Measurements from ENCODE around the gene COG7.
A peak's percentile ranks its signal among the peaks of the same experiment; 100 is the strongest.
"Not testable (repeated sequence)": the region's sequence is repeated elsewhere in the genome, so short reads cannot be mapped to it uniquely, and the experiment has no call there.

COG7 gene

DNA sequence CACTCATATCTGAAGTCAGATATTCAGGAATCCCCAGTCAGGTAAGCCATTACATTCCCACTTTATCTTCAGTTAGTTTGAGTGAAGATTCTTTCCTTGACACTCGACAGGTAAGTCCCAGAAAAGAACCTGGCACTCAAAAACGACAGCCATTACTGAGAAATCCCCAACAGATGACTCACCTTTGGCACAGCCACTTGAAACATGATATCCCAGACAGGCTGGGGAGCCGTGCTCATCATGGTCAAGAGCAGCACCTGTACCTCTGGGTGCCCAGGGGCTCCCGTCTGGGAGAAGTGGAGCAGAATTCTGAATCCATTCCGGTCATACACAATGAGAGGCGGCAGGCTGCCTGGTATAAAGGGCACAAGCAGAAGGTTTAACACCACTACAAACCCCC, 16.8 kb upstream of the COG7 start:
- no peak for DNase-seq (ENCODE audit: low read depth in 2 of 2)

DNA sequence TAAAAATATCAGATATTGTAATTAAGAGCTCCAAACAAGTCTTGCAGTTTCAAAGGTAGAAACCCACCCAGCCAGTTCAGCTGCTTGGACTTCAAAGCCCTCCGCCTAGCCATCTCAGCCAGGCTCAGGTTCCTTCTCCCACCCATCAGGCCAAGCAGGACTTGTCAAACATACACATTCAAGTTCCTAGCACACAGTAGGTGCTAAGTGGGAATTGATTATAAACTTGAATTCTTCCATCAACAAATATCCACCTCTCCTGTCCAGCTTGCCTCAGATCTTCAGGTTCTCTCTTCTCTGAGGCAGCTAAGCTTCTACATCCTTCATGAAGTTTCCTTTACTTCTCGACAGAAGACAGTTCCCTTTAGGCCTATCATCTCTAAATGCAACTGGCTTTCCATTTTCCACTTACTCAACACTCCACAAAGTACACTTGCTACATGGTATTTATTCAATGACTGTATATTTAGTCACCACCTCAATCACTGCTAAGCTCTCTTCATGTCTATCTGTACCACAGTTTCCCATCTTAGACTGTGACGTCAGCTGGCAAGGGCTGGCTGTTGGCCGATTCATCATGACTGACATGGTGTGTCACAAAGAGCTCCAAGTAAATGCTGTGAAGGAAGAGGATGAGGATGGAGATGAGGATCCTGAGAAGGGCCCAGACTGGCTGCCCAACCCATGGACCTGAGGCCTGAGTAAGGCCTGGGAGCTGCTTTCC, 13.3 kb upstream of the COG7 start:
- DNase-seq (ENCODE audit: low read depth in 2 of 2), result peak; percentile 13 to 18

DNA sequence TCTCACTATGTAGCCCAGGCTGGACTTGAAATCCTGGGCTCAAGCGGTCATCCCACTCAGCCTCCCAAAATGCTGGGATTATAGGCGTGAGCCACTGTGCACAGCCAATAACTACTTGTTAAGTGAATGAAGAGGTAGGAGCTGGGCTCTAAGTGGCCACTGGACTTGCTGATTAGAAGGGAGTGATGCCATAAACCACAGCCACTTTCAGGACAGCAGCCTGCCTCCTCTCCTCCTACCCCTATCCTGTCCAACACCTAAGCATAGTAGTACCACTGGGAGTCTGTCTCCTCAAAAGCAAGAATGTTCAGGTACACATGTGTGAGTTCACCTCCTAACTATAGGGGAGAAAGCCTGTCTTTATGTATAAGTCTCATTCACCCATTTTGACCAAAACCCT, 12.2 kb upstream of the COG7 start:
- no peak for DNase-seq (ENCODE audit: low read depth in 2 of 2)

DNA sequence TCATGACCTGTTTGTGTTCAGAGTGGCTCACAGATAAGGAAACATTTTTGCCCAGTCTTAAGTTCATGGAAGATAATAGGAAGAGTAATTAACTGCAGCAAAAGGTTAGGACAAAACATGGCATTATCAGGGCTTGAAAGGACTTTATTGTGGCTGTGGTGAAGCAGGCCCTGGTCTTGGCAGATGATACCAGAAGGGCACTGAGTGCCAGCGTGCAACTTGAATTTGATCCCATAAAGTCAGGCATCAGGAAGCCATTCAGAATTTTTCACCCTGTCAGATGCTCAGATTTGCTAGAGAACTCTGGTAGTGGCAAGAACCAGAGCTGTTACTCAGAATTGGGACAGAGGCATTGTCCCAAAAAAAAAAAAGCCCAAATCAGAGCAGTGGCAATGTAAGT, 11.2 kb upstream of the COG7 start:
- no peak for DNase-seq (ENCODE audit: low read depth in 2 of 2)

DNA sequence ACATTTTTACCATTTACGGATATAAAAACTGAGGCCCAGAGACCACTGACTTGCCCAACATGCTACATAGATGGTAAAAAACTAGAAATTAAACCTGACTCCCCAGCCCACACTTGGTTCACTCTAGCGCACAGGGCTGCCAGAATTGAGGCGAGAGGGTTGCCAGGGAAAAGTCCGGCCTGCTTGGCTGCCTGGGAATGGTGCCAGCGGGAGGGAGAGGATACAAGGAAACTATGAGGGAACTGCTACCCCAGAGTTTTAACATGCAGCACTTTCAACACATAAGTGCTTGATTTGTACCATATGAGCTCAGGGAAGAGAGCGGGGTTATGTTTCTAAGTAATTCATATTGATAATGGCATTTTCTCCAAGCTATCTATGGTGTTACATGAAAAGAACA, 10.0 kb upstream of the COG7 start:
- DNase-seq (ENCODE audit: low read depth in 2 of 2), result peak; percentile 61 to 62

DNA sequence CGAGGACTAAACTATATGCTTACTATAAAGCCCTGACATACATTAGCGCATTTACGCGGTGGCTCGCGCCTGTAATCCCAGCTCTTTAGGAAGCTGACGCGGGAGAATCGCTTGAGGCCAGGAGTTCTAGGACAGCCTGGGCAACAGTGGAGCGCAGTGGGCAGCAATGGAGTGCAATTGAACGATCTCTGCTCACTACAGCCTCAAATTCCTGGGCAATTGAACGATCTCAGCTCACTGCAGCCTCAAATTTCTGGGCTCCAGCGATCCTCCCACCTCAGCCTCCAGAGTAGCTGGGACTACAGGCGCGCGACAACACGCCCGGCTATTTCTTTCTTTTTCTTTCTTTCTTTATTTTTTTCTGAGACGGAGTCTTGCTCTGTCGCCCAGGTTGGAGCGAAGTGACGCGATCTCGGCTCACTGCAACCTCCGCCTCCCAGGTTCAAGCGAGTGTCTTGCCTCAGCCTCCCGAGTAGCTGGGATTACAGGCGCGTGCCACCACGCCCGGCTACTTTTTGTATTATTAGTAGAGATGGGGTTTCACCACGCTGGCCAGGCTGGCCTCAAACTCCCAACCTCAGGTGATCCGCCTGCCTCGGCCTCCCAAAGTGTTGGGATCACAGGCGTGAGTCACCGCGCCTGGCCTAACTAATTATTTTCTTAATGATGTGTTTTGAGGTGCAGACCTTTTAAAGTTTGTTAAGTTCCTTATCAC, 506 bp upstream of the COG7 start:
- DNase-seq (ENCODE audit: low read depth in 2 of 2), result no peak

DNA sequence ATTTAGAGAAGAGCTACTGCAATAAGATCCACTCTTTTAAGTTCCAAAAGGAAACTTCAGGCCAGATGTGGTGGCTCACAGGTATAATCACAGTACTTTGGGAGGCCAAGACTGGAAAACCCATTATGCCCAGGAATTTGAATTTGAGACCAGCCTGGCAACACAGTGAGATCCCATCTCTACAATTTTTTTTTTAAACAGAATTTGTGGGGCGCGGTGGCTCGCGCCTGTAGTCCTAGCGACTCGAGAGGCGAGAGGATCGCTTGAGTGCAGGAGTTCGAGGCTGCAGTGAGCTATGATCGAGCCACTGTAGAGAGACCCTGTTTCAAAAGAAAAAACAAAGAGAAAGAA, 793 bp downstream of the COG7 start:
- DNase-seq (ENCODE audit: low read depth in 2 of 2), result no peak

DNA sequence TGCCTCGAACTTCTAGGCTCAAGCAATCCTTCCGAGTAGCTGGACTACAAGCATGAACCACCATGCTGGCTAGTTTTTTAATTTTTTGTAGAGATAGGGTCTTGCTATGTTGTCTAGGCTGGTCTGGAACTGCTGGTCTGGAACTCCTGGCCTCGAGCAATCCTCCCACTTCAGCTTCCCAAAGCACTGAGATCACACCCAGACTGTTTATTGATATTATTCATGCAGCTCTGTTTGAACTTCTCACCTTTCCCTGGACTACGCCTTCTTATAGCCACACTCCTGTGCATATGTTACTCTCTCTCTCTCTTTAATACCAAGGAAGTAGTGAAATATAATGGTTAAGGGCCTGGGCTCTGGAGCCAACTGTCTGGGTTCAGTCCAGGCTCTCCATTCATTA, 4.6 kb downstream of the COG7 start:
- no peak for DNase-seq (ENCODE audit: low read depth in 2 of 2)

DNA sequence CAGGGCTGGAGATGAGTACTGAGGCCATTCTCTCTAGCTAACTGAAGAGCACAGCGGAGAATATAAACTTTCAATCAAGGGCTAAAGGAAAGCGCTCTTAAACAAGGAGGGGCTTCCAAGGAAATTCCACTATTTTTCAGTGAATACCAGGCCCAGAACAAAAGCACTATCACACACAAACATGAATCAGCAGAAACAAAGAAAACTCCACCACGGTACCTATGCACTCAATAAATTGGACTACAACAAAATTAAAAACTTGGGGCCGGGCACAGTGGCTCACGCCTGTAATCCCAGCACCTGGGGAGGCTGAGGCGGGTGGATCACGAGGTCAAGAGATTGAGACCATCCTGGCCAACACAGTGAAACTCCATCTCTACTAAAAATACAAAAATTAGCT, 15.4 kb downstream of the COG7 start:
- not testable (repeated sequence) for DNase-seq (ENCODE audit: low read depth in 2 of 2)

DNA sequence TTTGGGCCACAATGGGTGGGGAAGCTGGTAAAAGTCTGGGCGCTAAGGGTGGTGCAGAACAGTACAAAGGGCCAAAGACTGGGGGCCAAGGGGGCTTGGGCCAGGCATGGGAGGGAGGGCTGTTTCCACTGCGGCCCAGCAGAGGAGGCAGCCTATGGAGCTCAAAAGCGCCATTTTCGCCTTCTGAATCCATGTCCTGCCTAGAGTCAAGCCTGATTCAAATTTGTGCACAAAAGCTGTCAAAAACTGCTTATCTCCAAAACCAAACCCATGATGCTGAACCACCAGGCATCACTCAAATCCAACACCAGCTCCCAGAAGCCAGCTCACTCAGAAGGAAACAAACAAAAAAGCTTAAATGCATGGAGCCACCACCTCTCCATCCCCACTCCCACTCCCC, 16.0 kb downstream of the COG7 start:
- DNase-seq (ENCODE audit: low read depth in 2 of 2), result no peak

DNA sequence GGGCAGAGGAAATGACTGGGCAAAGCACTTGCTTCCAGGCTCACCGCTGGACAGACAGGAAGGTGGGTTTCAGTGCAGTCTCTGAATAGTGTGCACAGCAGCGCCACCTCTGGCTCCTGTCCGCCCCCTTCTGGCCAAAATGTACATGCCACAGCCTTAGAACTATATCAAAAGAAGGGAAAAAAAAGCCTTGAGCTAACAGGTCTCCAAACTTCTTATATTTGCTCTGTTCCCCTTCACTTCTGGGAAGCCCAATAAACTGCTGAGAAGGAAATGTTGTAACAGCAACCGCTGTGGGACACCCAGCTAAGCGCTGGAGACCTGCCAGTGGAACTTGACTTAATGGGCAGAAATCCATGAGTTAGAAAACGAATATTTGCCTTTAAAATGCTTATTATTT, 17.5 kb downstream of the COG7 start:
- DNase-seq (ENCODE audit: low read depth in 2 of 2), result no peak

DNA sequence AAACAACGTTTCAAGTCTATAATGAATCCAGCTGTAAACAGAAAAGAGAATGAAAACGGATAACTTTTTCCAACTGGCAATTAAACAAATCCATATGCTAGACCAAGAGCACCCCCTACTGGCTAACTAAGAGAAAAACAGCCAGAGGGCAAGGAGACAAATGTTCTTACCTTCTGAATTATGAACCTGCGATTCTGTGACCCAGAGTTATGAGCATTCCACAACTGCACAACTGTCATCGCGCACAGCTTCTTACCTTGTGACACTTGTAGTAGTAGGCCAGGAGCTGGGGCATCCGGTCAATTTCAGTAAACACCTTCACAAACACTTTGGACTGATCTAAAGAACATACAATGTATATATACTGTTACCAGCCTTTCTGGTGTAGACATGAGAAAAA, 18.6 kb downstream of the COG7 start:
- DNase-seq (ENCODE audit: low read depth in 2 of 2), result peak; percentile 36 to 41

DNA sequence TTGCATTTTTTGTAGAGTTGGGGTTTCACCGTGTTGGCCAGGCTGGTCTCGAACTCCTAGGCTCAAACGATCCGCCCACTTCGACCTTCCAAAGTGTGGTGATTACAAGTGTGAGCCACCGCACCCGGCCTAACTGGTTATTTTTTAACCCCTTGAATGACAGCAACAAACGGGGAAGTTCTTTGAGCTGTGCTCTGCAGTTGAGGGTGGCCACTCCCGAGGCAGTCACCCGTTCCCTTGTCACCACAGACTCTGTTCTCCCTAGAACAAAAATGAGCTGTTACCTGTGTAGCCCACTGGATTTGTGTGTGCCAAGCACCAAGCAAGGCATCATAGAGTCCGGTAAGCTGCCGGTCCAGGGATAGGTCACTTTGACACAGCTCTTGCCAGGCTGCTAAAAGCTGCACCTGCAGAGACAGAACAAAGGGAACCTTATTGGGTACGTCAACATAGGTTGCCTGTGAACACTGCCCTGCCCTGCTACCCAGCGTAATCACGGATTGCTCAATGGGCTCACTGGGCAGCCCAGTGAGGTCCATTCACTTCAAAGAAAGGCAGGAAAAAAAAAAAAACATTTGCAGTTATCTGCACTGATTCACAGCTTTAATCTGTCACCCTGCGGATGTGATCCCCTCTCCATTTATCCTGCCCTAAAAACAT, 19.6 kb downstream of the COG7 start:
- no peak for DNase-seq (ENCODE audit: low read depth in 2 of 2)

DNA sequence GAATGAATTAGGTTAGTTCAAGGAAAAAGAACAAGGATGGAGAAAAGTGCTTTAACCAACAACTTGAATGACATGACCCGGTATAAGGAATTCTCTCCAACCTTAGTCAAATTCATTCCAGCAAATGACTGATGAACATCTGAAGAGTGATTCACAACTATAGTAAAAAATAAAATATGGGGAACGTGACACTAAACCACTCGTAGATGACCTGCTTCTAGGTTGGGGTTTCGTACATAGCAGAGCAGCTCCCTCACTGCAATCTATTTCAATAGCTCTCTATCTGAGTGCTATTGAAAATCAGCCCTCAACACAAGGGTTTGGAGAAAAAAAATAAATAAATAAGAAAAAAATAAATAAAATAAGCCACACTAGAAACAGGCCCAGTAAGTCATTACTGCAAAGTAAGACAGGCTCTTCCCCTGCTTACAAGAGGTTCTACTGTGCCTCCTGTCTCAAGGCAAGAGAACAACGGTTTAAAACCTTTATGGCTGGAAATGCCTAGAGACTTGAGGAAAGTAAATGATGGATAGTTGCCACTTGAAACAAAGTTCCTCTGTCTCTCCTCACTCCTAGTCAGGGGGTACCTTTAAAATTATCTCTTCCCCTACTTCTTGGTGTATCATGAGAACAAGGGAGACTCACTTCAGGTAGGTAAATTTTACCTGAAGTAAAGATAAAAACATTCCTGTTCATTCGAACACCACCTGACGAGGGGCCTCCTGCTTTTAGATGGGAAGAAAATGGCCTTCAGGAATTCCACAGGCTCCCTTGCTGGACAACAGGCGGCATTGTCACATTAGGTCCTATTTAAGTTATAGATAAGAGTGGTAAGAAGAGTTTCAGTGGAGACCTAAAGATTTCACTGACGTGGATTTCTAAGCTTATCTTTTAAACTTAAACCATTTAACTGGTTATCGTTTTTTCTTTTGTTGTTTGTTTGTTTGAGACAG, 20.5 kb downstream of the COG7 start:
- DNase-seq (ENCODE audit: low read depth in 2 of 2), result no peak

DNA sequence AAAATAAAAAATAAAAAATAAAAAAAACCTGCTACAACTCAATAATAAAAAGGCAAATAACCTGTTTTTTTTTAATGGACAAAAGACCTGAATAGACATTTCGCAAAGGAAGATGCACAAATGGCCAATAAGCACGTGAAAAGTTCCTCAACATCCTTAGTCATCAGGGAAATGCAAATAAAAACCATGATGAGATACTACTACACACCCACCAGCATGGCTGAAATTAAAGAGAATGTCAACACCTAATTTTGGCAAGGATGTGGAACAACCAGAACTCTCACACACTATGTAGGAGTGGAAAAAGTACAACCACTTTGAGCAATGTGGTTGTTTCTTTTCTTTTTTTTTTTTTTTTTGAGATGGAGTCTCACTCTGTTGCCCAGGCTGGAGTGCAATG, 24.6 kb downstream of the COG7 start:
- no peak for DNase-seq (ENCODE audit: low read depth in 2 of 2)

DNA sequence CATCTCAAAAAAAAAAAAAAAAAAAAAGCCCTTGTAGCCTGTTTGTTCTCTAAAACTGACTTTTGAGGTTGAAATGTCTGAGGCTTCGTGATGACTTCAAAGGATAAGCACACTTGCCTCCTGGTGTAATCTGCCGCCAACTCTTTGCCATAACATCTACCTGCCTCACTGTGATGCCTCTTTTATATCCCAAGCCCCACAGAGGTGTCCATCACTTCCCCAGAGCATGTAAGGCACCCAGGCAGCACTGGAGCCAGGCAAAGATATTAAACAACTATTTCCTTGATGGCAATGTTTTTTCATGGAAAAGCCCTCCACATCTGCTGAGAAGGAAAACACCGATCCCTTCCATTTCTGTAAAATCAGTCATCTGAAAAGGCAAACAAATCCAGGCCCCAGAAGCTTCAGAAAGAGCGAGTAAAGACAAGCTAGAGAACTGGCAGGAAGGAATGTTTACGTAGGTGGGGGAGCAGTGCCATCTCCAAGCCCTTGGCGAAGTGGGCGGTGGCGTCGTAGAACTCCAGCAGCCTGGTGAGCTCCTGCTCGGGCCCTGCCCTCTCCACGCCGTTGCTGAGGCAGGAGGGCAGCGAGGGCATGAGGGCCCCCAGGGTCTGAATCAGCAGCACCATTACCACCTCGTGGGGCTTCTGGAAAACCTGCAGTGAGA, 28.6 kb downstream of the COG7 start:
- no peak for DNase-seq (ENCODE audit: low read depth in 2 of 2)

DNA sequence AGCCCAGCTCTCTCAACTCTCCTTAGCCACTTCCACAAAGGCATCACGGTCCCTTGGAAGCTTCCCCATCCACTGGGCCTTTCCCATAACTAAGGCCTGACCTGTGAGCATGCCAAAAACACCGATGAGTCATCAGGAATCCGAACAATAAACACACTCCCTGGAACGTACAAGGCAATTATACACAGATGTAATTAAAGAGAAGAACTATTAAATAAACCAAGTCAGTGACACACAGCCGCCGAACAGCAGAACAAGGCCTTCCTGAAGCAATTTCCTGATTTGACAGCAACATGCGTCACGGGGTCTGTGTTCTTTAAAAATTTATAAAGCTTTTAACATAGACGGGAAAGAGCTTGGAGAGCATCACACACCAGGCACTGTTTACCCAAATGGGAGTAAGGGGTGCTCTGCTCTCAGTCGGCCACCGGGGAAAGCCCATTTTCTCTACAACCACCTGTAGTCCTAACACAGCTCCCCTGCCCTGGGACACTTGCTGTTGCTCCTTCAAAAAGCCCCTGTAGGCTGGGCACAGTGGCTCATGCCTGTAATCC, 29.4 kb downstream of the COG7 start:
- DNase-seq (ENCODE audit: low read depth in 2 of 2), result peak; percentile 95 to 96

DNA sequence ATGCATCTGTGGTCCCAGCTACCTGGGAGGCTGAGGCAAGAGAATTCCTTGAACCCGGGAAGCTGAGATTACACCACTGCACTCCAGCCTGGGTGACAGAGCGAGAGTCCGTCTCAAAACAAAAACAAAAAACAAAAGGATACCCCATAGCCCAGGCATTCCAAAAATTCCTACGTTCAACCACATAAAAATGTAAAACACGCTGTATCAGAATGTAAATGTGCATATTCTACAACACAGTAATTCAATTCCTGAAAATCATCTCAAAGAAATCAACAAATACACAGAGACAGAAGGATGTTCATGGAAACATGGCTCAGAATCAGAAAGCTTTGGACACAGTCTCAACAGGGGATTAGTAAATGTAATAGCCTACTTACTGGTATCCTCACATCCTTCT, 33.0 kb downstream of the COG7 start:
- DNase-seq (ENCODE audit: low read depth in 2 of 2), result peak in 1 of 2 experiments; percentile 20

DNA sequence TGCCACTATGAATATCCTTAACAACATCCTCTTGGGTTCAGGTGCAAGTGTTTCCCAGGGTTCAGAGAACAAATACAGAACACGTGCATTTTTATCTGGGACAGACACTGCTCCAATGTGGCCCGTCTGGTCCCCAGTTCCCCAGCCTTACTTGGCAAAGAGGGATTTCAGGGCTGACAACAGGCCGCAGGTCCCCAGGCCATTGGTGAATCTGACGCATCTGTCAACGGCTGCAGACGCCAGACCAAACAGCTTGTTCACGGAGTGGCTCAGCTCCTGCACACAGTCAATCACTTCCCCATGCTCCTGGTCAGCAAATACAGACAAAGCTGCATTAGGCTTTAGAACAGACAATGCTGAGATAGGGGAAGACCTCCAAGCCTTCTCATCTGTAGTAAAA, 36.2 kb downstream of the COG7 start:
- no peak for DNase-seq (ENCODE audit: low read depth in 2 of 2)

DNA sequence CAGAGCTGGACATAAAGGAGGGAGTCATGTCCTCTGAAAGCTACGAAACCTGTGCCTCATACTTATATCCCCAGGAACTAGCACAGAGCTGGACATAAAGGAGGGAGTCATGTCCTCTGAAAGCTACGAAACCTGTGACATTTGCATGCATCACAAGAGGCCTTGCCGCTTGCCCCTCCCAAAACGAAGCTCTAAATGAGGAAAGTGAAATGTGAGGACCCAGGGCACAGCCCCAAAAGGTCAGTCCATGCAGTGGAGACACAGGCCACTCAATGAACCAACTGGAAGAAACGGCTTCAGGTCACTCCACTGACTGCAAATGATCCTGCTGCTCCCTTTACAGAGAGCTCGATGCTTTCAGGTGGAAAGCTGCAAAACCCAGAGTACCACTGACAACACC, 38.3 kb downstream of the COG7 start:
- DNase-seq (ENCODE audit: low read depth in 2 of 2), result no peak

DNA sequence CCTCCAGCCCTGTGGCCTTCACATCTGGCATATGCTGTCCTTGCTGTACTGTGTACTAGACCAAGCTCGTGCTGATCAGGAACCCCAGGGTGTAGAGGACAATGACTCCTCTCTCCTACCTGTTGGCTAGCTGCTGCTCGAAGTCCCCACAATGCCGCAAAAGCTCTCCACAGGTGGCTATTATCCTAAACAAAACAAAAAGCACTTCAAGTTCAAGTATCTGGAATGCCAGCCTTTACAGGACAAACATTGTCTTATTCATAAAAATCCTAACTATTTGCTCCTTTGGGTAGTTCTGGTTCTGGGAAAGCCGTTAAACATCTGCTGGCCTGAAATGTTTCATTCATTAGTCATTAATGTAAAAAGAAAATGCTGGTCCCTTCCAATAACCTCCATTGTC, 42.8 kb downstream of the COG7 start:
- no peak for DNase-seq (ENCODE audit: low read depth in 2 of 2)

All from fibroblast of skin of left quadriceps (primary cell).